ENCODE measurements around the gene STAC.

DNA sequence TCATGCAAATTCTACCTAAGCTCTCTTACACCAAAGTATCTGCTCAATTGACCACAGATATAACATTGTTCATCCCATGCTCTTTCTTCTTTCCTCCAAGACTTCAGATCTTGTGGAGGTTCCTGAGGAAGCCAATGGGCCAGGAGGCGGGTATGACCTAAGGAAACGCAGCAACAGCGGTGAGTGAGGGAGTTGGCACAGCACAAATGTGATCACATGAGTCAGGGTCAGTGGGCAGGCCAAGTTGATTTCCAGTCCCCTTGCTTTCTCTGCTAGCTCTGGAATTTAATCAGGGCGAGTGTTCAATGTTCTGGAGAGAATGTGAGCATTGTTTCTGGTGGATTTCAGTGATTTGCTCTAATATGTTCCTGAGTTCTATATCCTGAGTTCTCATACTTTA, 112.7 kb downstream of the STAC start:
- TF ChIP-seq EZH2 (IDR thresholded peaks at IDR 0.05; ENCODE audit: low read length, unreplicated experiment) (no peak), EZH2phosphoT487 (IDR thresholded peaks at IDR 0.05; ENCODE audit: borderline replicate concordance, low read length) (no peak)
